Endothelial cell of umbilical vein (primary cell): ENCODE results near the gene ERBIN.

ENCODE experiments used
- CTCF ChIP-seq, 2 donors: IDR thresholded peaks; 1 replicate in 1 of 2; 2 replicates in 1 of 2; pipeline ENCODE4 v1.5.1; 2011; ENCODE audit warnings: low read length in 2 of 2, mild to moderate bottlenecking in 2 of 2, moderate library complexity in 2 of 2, control low read depth in 1 of 2, inconsistent platforms in 1 of 2, low read depth in 1 of 2; ENCODE audit not compliant: insufficient read depth in 1 of 2; ENCODE audit errors: extremely low read depth in 1 of 2
- EZH2 ChIP-seq: IDR thresholded peaks from 2 replicates; pipeline ENCODE4 v1.6.1; 2012; ENCODE audit warnings: borderline replicate concordance, low read depth, mild to moderate bottlenecking, moderate library complexity, low read length, inconsistent platforms; ENCODE audit not compliant: severe bottlenecking
- FOS ChIP-seq: IDR thresholded peaks from 2 replicates; pipeline ENCODE4 v1.6.1; 2011; ENCODE audit warnings: mild to moderate bottlenecking, low read length, moderate library complexity, borderline replicate concordance; ENCODE audit not compliant: insufficient read depth
- GATA2 ChIP-seq: IDR thresholded peaks from 2 replicates; pipeline ENCODE4 v1.7.0; 2011; ENCODE audit warnings: low read depth, mild to moderate bottlenecking, moderate library complexity, mixed read lengths, low read length; ENCODE audit not compliant: insufficient read length, insufficient read depth
- JUN ChIP-seq: IDR thresholded peaks from 2 replicates; pipeline ENCODE4 v1.6.1; 2011; ENCODE audit warnings: borderline replicate concordance, low read depth; ENCODE audit not compliant: insufficient read length, insufficient read depth
- MAX ChIP-seq: IDR thresholded peaks from 2 replicates; pipeline ENCODE4 v1.6.1; 2011; ENCODE audit not compliant: insufficient read depth, insufficient read length
- MYC ChIP-seq: IDR thresholded peaks from one replicate; pipeline ENCODE4 v1.6.1; 2011; ENCODE audit warnings: mild to moderate bottlenecking, low read depth, low read length
- POLR2A ChIP-seq: IDR thresholded peaks from 2 replicates; pipeline ENCODE4 v1.6.1; 2012; ENCODE audit warnings: low read depth, mild to moderate bottlenecking, control low read depth, low read length
- POLR2AphosphoS5 ChIP-seq: IDR thresholded peaks from 2 replicates; pipeline ENCODE4 v1.6.1; 2012; ENCODE audit warnings: low read depth, mild to moderate bottlenecking, control low read depth, low read length, moderate library complexity; ENCODE audit not compliant: insufficient read depth

DNA sequence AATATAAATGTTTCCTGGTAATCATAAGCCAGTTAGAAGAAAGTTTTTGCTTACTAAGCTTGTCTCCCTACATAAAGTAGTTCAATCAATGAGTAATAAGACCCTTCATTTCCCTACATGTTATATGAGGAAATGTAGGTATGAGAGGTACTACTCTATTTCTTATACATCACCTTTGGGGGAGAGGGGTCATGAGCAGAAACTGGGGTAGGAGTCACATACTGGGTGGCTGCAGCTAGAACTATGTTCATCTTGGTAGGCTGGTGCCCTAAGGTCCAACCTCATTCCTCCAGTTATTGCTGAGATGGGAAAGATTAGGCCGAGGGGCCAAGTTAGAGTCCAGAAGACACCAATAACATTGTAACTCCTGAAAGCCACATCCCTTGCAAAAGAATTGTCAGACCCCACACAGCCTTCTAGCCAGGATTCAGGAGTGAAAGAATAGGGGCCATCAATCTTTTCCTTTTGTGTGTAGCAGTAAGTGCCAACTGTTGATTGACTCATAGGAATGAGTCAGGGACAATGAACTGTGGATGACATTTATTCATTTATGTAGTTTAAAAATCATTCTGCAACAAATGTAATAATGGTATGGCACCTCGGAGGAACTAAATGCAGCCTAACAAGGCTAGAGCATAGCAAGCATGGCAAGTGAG, 196.1 kb downstream of the ERBIN start:
- TF ChIP-seq POLR2A: no peak
- no peak for TF ChIP-seq CTCF (IDR thresholded peaks at IDR 0.05; ENCODE audit: extremely low read depth in 1 of 2, insufficient read depth in 1 of 2, low read depth in 1 of 2, low read length in 2 of 2)
- no peak for TF ChIP-seq MAX
- no peak for TF ChIP-seq EZH2
- no peak for TF ChIP-seq MYC
- TF ChIP-seq POLR2AphosphoS5: no peak
- TF ChIP-seq FOS: peak; percentile 73
- no peak for TF ChIP-seq GATA2
- TF ChIP-seq JUN: peak; percentile 41
